ENCODE data around the gene FBRSL1. TPM values are rescaled to one million over a fixed set of nuclear protein-coding genes. Genes with fewer than 3 reads are reported as not detected.

The FBRSL1 gene
- total and polyA plus RNA-seq, 11 donors = 23.0 to 88.2 (median 40.0) TPM

DNA sequence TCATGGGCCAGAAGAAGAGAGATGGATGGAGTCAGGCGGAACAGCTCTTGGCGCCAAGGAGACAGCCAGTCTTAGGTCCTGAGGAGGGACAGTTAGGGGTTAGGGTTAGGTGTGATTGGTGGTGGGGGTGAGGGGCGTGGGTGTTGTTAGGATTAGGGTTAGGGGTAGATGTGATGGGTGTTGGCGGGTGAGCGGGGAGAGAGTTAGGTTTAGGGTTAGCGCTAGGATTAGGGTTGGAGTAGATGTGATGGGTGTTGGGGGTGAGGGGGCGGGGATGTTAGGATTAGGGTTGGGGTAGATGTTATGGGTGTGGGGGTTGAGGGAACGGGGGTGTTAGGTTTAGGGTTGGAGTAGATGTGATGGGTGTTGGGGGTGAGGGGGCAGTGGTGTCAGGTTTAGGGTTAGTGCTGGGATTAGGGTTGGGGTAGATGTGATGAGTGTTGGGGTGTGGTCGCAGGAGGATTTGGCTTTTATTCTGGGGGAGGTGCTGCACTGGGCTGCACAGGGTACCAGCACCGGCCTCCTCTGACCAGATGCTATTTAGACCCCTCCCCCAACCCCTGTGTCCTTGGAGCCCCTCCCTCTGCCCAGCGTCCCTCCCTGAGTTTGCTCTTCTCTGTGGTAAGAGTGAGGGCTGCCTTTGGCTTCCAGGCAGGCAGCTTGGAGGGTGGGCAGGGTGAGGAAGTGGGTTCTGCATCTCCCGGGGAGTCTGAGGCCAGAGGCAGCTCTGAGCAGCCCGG lies 35.6 kb upstream of the FBRSL1 start:
- TF ChIP-seq, protein P1, sequence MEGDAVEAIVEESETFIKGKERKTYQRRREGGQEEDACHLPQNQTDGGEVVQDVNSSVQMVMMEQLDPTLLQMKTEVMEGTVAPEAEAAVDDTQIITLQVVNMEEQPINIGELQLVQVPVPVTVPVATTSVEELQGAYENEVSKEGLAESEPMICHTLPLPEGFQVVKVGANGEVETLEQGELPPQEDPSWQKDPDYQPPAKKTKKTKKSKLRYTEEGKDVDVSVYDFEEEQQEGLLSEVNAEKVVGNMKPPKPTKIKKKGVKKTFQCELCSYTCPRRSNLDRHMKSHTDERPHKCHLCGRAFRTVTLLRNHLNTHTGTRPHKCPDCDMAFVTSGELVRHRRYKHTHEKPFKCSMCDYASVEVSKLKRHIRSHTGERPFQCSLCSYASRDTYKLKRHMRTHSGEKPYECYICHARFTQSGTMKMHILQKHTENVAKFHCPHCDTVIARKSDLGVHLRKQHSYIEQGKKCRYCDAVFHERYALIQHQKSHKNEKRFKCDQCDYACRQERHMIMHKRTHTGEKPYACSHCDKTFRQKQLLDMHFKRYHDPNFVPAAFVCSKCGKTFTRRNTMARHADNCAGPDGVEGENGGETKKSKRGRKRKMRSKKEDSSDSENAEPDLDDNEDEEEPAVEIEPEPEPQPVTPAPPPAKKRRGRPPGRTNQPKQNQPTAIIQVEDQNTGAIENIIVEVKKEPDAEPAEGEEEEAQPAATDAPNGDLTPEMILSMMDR (IDR thresholded peaks at IDR 0.05) = no peak
- no peak for TF ChIP-seq POLR2A (IDR thresholded peaks at IDR 0.05)
- intact Hi-C loops (cut with DNase I) = no loop called here
- no peak for ATAC-seq
- Histone ChIP-seq H3K9me3 (no peaks in the 10 kb centered on the region), H3K4me1 (no peaks in the 10 kb centered on the region), H3K27me3 (peaks cover 0 to 61% (median 11%) of the 10 kb centered on the region in 9 donors), H3K4me3 (no peak overlapping the region), H3K36me3 (no peaks in the 10 kb centered on the region), H3K27ac (no peak overlapping the region)
- WGBS, 4 donors = 72 to 80% (median 77%) methylated on average over 13 of the region's 13 CpGs
- peak in 1 of 5 donors; percentile 33 for DNase-seq

DNA sequence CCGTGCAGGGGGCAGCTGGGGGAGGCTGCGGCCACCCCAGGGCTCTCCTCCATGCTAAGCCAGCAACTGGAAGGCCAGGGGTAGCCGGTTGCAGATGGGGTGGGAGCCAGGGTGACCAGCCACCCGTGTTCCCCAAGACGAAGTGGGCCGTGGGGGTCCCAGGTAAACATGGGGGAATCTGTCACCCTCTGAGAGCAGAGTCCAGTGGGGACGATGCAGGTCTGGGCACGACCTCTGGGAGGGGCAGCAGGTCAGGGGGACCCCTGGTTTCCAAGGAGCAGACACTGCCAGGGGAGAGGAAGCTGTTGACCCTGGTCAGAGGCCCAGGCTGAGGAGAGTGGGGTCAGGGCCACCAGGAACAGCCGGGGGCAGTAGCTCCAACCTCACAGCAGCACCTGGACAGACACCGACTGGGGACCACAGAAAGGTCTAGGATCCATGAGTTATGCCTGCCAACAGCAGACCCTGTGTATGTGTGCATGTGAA lies 35.0 kb upstream of the FBRSL1 start:
- Histone ChIP-seq H3K9me3 (no peaks in the 10 kb centered on the region), H3K4me3 (no peak overlapping the region), H3K4me1 (no peaks in the 10 kb centered on the region), H3K27me3 (peaks cover 0 to 61% (median 12%) of the 10 kb centered on the region in 9 donors), H3K27ac (no peak overlapping the region), H3K36me3 (no peaks in the 10 kb centered on the region)
- ATAC-seq (no peak), DNase-seq (peak in 1 of 5 donors; percentile 27)
- intact Hi-C loops (cut with DNase I) = no loop called here
- no peak for TF ChIP-seq POLR2A (IDR thresholded peaks at IDR 0.05)
- TF ChIP-seq, protein P1 (IDR thresholded peaks at IDR 0.05) = no peak
- 79 to 82% (median 80%) methylated on average over 8 to 10 of the region's 10 CpGs for WGBS, 4 donors

DNA sequence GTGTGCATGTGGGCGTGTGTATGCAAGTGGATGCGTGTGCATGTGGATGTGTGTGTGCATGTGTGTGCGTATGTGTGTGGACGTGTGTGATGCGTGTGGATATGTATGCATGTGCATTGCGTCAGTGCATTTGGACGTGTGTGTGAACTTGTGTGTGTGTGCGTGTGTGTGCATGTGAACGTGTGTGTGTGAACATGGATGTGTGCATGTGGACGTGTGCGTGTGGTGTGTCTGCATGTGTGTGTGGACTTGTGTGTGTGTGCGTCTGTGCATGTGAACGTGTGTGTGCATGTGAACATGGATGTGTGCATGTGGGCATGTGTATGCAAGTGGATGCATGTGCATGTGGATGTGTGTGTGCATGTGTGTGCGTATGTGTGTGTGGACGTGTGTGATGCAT lies 34.4 kb upstream of the FBRSL1 start:
- DNase-seq = peak in 1 of 5 donors; percentile 33
- 89 to 95% (median 91%) methylated on average over 15 of the region's 15 CpGs for WGBS, 4 donors
- no peak for ATAC-seq

More for the DNA sequence above, 34.4 kb upstream of the FBRSL1 start:
- intact Hi-C loops (cut with DNase I) = no loop called here
- peaks cover 0 to 59% (median 12%) of the 10 kb centered on the region in 9 donors for H3K27me3 ChIP-seq
- H3K4me3 ChIP-seq = no peak overlapping the region
- no peaks in the 10 kb centered on the region for H3K36me3 ChIP-seq
- TF ChIP-seq, protein P1 (IDR thresholded peaks at IDR 0.05) = no peak
- no peak for TF ChIP-seq POLR2A (IDR thresholded peaks at IDR 0.05)
- no peaks in the 10 kb centered on the region for H3K4me1 ChIP-seq
- H3K9me3 ChIP-seq = peaks cover 0 to 5% (median 0%) of the 10 kb centered on the region in 12 donors
- H3K27ac ChIP-seq = no peak overlapping the region

All from heart left ventricle (tissue), 16 donors.